SK-N-SH (cell line): Measurements from ENCODE around the gene NADSYN1. TPM values are rescaled to one million over a fixed set of nuclear protein-coding genes. Genes with fewer than 3 reads are reported as not detected.

Experiments used
- CTCF ChIA-PET: fragments of 300-600, 350-600 bp; formaldehyde crosslinking; extraction: SDS; loops from one replicate; lab custom pipeline; 2021; lab: Yijun Ruan, JAX
- POLR2A ChIA-PET: fragments of 350-600 bp; sonication (Branson Sonifier 250); formaldehyde crosslinking; extraction: SDS; loops from one replicate; lab custom pipeline; 2020; ENCODE audit warnings: antibody characterized with exemption, inconsistent platforms; lab: Yijun Ruan, JAX
- DNase-seq: peaks from one replicate; pipeline ENCODE4 v3.0.0; 2012
- H2AFZ ChIP-seq: fragments of 200-600 bp; sonication (generic); 2 replicates; pipeline ENCODE4 v1.8.1; 2016; ENCODE audit warnings: antibody characterized with exemption, mild to moderate bottlenecking, low read depth
- H3F3A ChIP-seq: fragments of 200-600 bp; sonication (generic); replicated peaks from 2 replicates; pipeline ENCODE3; 2016; ENCODE audit warnings: antibody characterized with exemption, mild to moderate bottlenecking; ENCODE audit not compliant: insufficient read depth
- H3K27ac ChIP-seq, 2 experiments: fragments of 200-500 bp in 1 of 2; fragments of 200-600 bp in 1 of 2; sonication (Bioruptor generic) in 1 of 2; sonication (generic), shearing (Covaris generic) in 1 of 2; 2 replicates each; pipeline versions ENCODE4 v1.5.1 to v1.6.1; 2014 to 2016; ENCODE audit warnings: low read depth in 2 of 2, inconsistent platforms in 1 of 2, low read length in 1 of 2, mild to moderate bottlenecking in 1 of 2, mixed read lengths in 1 of 2
- H3K27me3 ChIP-seq: fragments of 200-600 bp; sonication (generic), shearing (Covaris generic); 2 replicates; pipeline ENCODE4 v1.6.1; 2016; ENCODE audit warnings: mixed run types; ENCODE audit not compliant: insufficient read depth
- H3K36me3 ChIP-seq, 2 experiments: fragments of 200-500 bp in 1 of 2; fragments of 200-600 bp in 1 of 2; sonication (Bioruptor generic) in 1 of 2; sonication (generic) in 1 of 2; replicated peaks in 1 of 2; 2 replicates each; pipeline versions ENCODE3 to v1.5.1; 2014 to 2016; ENCODE audit warnings: low read length in 1 of 2, mild to moderate bottlenecking in 1 of 2; ENCODE audit not compliant: insufficient read depth in 2 of 2, control insufficient read depth in 1 of 2
- H3K4me1 ChIP-seq, 2 experiments: fragments of 200-500 bp in 1 of 2; fragments of 200-600 bp in 1 of 2; sonication (Bioruptor generic) in 1 of 2; sonication (generic), shearing (Covaris generic) in 1 of 2; 2 replicates each; pipeline versions ENCODE4 v1.5.1 to v1.6.1; 2014 to 2016; ENCODE audit warnings: low read depth in 1 of 2, low read length in 1 of 2, mixed run types in 1 of 2; ENCODE audit not compliant: insufficient read depth in 2 of 2, control insufficient read depth in 1 of 2
- H3K4me2 ChIP-seq: fragments of 200-600 bp; sonication (generic), shearing (Covaris generic); 2 replicates; pipeline ENCODE4 v1.6.1; 2017; ENCODE audit warnings: mixed run types
- H3K4me3 ChIP-seq, 2 experiments: fragments of 200-500 bp in 1 of 2; fragments of 200-600 bp in 1 of 2; sonication (Bioruptor generic) in 1 of 2; sonication (generic), shearing (Covaris generic) in 1 of 2; 2 replicates each; pipeline versions ENCODE4 v1.5.1 to v1.8.1; 2014 to 2016; ENCODE audit warnings: low read depth in 2 of 2, inconsistent platforms in 1 of 2, low read length in 1 of 2, mild to moderate bottlenecking in 1 of 2, mixed read lengths in 1 of 2, moderate library complexity in 1 of 2
- H3K79me2 ChIP-seq: fragments of 200-600 bp; sonication (generic); 2 replicates; pipeline ENCODE4 v1.8.1; 2017; ENCODE audit warnings: mild to moderate bottlenecking; ENCODE audit not compliant: insufficient read depth
- H3K9ac ChIP-seq: fragments of 200-600 bp; sonication (generic); 2 replicates; pipeline ENCODE4 v1.6.1; 2017; ENCODE audit warnings: mixed run types
- H3K9me2 ChIP-seq: fragments of 200-600 bp; sonication (generic); 2 replicates; pipeline ENCODE4 v1.6.1; 2017; ENCODE audit warnings: mixed run types
- H3K9me3 ChIP-seq: fragments of 200-600 bp; sonication (generic); 2 replicates; pipeline ENCODE4 v1.6.1; 2017; ENCODE audit warnings: mixed run types, mild to moderate bottlenecking, moderate library complexity
- H4K20me1 ChIP-seq: fragments of 200-600 bp; sonication (generic); 2 replicates; pipeline ENCODE4 v1.6.1; 2017; ENCODE audit warnings: mild to moderate bottlenecking, mixed run types; ENCODE audit not compliant: insufficient read depth
- EP300 ChIP-seq, 2 experiments: IDR thresholded peaks; 2 replicates each; pipeline versions ENCODE4 v1.4.0 to v1.6.1; 2012; ENCODE audit warnings: borderline replicate concordance in 1 of 2, low read depth in 1 of 2, low read length in 1 of 2
- FOXM1 ChIP-seq: IDR thresholded peaks from 2 replicates; pipeline ENCODE4 v1.4.0; 2012; ENCODE audit warnings: low read depth, mild to moderate bottlenecking
- GATA2 ChIP-seq: sonication (generic); formaldehyde crosslinking; IDR thresholded peaks from 2 replicates; pipeline ENCODE4 v1.5.0; 2020; ENCODE audit warnings: mild to moderate bottlenecking, missing genetic modification reagents
- JUND ChIP-seq: IDR thresholded peaks from 2 replicates; pipeline ENCODE4 v1.4.0; 2012
- MEF2A ChIP-seq: IDR thresholded peaks from 2 replicates; pipeline ENCODE4 v1.4.0; 2012; ENCODE audit warnings: low read depth, borderline replicate concordance
- MXI1 ChIP-seq: IDR thresholded peaks from 2 replicates; pipeline ENCODE4 v1.6.1; 2012; ENCODE audit warnings: mild to moderate bottlenecking, low read depth, low read length, improper control_type of control experiment
- RAD21 ChIP-seq: IDR thresholded peaks from 2 replicates; pipeline ENCODE4 v1.6.1; 2012; ENCODE audit warnings: mild to moderate bottlenecking, low read length
- RFX5 ChIP-seq: IDR thresholded peaks from 2 replicates; pipeline ENCODE4 v1.6.1; 2012; ENCODE audit warnings: mild to moderate bottlenecking, improper control_type of control experiment, low read length
- RXRA ChIP-seq: IDR thresholded peaks from 2 replicates; pipeline ENCODE4 v1.4.0; 2012; ENCODE audit warnings: low read depth, mild to moderate bottlenecking, borderline replicate concordance
- SMC3 ChIP-seq: IDR thresholded peaks from 2 replicates; pipeline ENCODE4 v1.6.1; 2012; ENCODE audit warnings: low read depth, low read length, improper control_type of control experiment
- TAF1 ChIP-seq: IDR thresholded peaks from 2 replicates; pipeline ENCODE4 v1.6.1; 2012; ENCODE audit warnings: low read depth, mild to moderate bottlenecking, low read length, moderate library complexity, borderline replicate concordance
- WGBS: methylation state at CpG from one replicate; pipeline ENCODE4 v1.1.6; 2017; ENCODE audit warnings: low lambda C conversion rate; 5-methylcytosine and 5-hydroxymethylcytosine counted together
- polyA plus RNA-seq, 3 experiments: library from polyadenylated mRNA; depleted of rRNA; stranded (reverse); fragments of >200 nt; gene quantifications; 2 replicates each; pipeline ENCODE4 v1.2.3, GENCODE V29; 2012
- TF ChIP-seq, protein P1 (sequence below): fragments of 200-600 bp; sonication (generic); IDR thresholded peaks from 2 replicates; pipeline ENCODE4 v1.6.1; 2017; ENCODE audit warnings: antibody characterized with exemption, mild to moderate bottlenecking, moderate library complexity
- TF ChIP-seq, protein P2 (sequence below): fragments of 150-350 bp; IDR thresholded peaks from 2 replicates; pipeline ENCODE4 v1.6.1; 2017; ENCODE audit warnings: antibody characterized with exemption, low read length, low read depth, borderline replicate concordance
- TF ChIP-seq, protein P3 (sequence below): fragments of 150-350 bp; IDR thresholded peaks from 2 replicates; pipeline ENCODE4 v1.6.1; 2016; ENCODE audit warnings: mild to moderate bottlenecking, low read depth, low read length
- TF ChIP-seq, protein P4 (sequence below): IDR thresholded peaks from 2 replicates; pipeline ENCODE4 v1.4.0; 2012; ENCODE audit warnings: low read depth, borderline replicate concordance

The NADSYN1 gene
- polyA plus RNA-seq, 1 of the 3 experiments (the other 2 are of a cell fraction): 62.5 TPM

DNA sequence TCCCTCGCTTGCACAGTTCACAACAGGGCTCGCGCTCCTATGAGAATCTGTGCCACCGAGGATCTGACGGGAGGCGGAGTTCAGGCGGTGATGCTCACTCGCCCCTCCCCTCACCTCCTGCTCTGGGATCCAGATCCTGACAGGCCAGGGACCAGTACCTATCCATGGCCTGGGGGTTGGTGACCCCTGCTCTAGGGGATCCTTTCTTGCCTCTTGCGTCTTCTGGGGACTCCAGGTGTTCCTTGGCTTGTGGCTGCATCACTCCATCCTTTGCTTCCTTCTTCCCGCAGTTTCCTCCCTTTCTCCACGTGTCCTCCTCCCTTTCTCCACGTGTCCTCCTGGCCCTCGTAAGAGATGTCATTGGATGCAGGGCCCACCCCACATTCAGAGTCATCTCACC, 43.4 kb downstream of the NADSYN1 start (continued):
- TF ChIP-seq MXI1: no peak
- TF ChIP-seq EP300 (IDR thresholded peaks at IDR 0.05; ENCODE audit: borderline replicate concordance in 1 of 2, low read depth in 1 of 2, low read length in 1 of 2): no peak
- no peak for TF ChIP-seq SMC3
- TF ChIP-seq, protein P1, sequence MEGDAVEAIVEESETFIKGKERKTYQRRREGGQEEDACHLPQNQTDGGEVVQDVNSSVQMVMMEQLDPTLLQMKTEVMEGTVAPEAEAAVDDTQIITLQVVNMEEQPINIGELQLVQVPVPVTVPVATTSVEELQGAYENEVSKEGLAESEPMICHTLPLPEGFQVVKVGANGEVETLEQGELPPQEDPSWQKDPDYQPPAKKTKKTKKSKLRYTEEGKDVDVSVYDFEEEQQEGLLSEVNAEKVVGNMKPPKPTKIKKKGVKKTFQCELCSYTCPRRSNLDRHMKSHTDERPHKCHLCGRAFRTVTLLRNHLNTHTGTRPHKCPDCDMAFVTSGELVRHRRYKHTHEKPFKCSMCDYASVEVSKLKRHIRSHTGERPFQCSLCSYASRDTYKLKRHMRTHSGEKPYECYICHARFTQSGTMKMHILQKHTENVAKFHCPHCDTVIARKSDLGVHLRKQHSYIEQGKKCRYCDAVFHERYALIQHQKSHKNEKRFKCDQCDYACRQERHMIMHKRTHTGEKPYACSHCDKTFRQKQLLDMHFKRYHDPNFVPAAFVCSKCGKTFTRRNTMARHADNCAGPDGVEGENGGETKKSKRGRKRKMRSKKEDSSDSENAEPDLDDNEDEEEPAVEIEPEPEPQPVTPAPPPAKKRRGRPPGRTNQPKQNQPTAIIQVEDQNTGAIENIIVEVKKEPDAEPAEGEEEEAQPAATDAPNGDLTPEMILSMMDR: no peak
- no peak for TF ChIP-seq MEF2A
- no peak for TF ChIP-seq RFX5
- no peak for TF ChIP-seq GATA2 (CRISPR knock-in tag)

DNA sequence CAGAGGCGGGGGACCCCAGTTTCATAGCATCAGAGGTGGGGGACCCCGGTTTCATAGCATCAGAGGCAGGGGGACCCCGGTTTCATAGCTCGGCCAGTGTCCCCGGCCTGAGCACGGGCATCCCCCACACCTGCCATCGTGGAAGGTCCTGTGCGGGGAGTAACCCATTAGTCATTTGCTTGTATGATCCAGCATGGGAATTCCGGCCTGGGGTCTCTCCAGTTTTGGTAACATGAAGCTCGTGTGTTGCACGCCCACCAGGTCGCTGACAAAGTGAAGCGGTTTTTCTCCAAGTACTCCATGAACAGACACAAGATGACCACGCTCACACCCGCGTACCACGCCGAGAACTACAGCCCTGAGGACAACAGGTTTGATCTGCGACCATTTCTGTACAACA, 45.1 kb downstream of the NADSYN1 start:
- Histone ChIP-seq H3K79me2 (no peaks in the 10 kb centered on the region), H3K36me3 (peaks cover 23 to 70% of the 10 kb centered on the region in 2 experiments), H3K4me3 (no peak overlapping the region), H3K4me1 (peaks cover 0 to 30% of the 10 kb centered on the region in 2 experiments; a peak in 1 of 4 replicates), H3K9me3 (no peaks in the 10 kb centered on the region), H3K27me3 (no peaks in the 10 kb centered on the region), H3K9ac (no peak overlapping the region), H3K9me2 (no peaks in the 10 kb centered on the region), H3F3A (peaks cover 6% of the 10 kb centered on the region), H2AFZ (no peak overlapping the region), H3K4me2 (no peak overlapping the region)
- no peak for DNase-seq
- WGBS: 93% methylated on average over 14 of the region's 19 CpGs
- ChIA-PET POLR2A (no interaction called here), CTCF (interaction anchor here (1.5 to 2.6 kb wide), 3 partner anchors 10 to 78 kb away, joined by 3 to 11 read pairs (median 6); no protein-coding TSS in a partner anchor)
- TF ChIP-seq EP300 (IDR thresholded peaks at IDR 0.05; ENCODE audit: borderline replicate concordance in 1 of 2, low read depth in 1 of 2, low read length in 1 of 2): no peak
- TF ChIP-seq, protein P2, sequence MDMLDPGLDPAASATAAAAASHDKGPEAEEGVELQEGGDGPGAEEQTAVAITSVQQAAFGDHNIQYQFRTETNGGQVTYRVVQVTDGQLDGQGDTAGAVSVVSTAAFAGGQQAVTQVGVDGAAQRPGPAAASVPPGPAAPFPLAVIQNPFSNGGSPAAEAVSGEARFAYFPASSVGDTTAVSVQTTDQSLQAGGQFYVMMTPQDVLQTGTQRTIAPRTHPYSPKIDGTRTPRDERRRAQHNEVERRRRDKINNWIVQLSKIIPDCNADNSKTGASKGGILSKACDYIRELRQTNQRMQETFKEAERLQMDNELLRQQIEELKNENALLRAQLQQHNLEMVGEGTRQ: no peak
- TF ChIP-seq, protein P3, sequence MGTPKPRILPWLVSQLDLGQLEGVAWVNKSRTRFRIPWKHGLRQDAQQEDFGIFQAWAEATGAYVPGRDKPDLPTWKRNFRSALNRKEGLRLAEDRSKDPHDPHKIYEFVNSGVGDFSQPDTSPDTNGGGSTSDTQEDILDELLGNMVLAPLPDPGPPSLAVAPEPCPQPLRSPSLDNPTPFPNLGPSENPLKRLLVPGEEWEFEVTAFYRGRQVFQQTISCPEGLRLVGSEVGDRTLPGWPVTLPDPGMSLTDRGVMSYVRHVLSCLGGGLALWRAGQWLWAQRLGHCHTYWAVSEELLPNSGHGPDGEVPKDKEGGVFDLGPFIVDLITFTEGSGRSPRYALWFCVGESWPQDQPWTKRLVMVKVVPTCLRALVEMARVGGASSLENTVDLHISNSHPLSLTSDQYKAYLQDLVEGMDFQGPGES: no peak
- no peak for TF ChIP-seq FOXM1
- TF ChIP-seq JUND: no peak
- TF ChIP-seq TAF1: no peak
- no peak for TF ChIP-seq RXRA
- no peak for TF ChIP-seq RAD21
- TF ChIP-seq, protein P4, sequence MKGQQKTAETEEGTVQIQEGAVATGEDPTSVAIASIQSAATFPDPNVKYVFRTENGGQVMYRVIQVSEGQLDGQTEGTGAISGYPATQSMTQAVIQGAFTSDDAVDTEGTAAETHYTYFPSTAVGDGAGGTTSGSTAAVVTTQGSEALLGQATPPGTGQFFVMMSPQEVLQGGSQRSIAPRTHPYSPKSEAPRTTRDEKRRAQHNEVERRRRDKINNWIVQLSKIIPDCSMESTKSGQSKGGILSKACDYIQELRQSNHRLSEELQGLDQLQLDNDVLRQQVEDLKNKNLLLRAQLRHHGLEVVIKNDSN: no peak
- TF ChIP-seq, all 33 proteins: peak for 0
- H3K27ac ChIP-seq: no peak overlapping the region; a peak in 1 of 4 replicates
- no peaks in the 10 kb centered on the region for H4K20me1 ChIP-seq
